Bronchial epithelial cell (primary cell): Measurements from ENCODE around the gene PA2G4. TPM values are rescaled to one million over a fixed set of nuclear protein-coding genes. Genes with fewer than 3 reads are reported as not detected.
A peak's percentile ranks its signal among the peaks of the same experiment; 100 is the strongest.

Source experiments
- DNase-seq: peaks from one replicate; pipeline ENCODE4 v3.0.0-alpha.2; 2010; ENCODE audit warnings: low read depth
- FAIRE-seq: peaks from 2 replicates; lab custom pipeline; 2011; peaks lifted over from hg19 to GRCh38; lab: Jason Lieb, UNC
- H3K27me3 ChIP-seq: 2 replicates; pipeline ENCODE4 v1.5.1; 2011; ENCODE audit warnings: low read length; ENCODE audit not compliant: control insufficient read depth, insufficient read depth
- H3K36me3 ChIP-seq: 2 replicates; pipeline ENCODE4 v1.5.1; 2011; ENCODE audit warnings: low read length; ENCODE audit not compliant: control insufficient read depth, insufficient read depth
- H3K4me3 ChIP-seq: 2 replicates; pipeline ENCODE4 v1.5.1; 2011; ENCODE audit warnings: mild to moderate bottlenecking, low read depth, low read length, control low read depth
- CTCF ChIP-seq: IDR thresholded peaks from 2 replicates; pipeline ENCODE4 v1.5.1; 2011; ENCODE audit warnings: mild to moderate bottlenecking, moderate library complexity, low read length, control low read depth, inconsistent platforms; ENCODE audit not compliant: insufficient read depth, severe bottlenecking
- total RNA-seq: library from RNA; depleted of rRNA; stranded (reverse); fragments of >200 nt; gene quantifications from 2 replicates; pipeline ENCODE4 v1.2.1, GENCODE V29; 2014

Gene PA2G4
- total RNA-seq, 1 donor from 2014 or later, result 172 TPM

- no peak for FAIRE-seq
- Histone ChIP-seq H3K4me3 (no peak overlapping the region), H3K27me3 (no peaks in the 10 kb centered on the region), H3K36me3 (peaks cover 31% of the 10 kb centered on the region)
- no peak for DNase-seq
- TF ChIP-seq CTCF, result no peak
These were observed 6.6 kb upstream of the PA2G4 start for GRCh38 chr12:56097738-56098137.

GRCh38 chr12:56098592-56098991 lies 5.8 kb upstream of the PA2G4 start:
- DNase-seq (no peak), FAIRE-seq (no peak)
- no peaks in the 10 kb centered on the region for H3K27me3 ChIP-seq
- no peak overlapping the region for H3K4me3 ChIP-seq
- TF ChIP-seq CTCF, result no peak
- H3K36me3 ChIP-seq, result peaks cover 25% of the 10 kb centered on the region

- H3K27me3 ChIP-seq, result no peaks in the 10 kb centered on the region
- no peak overlapping the region for H3K4me3 ChIP-seq
- no peak for TF ChIP-seq CTCF
- H3K36me3 ChIP-seq, result peaks cover 25% of the 10 kb centered on the region
- no peak for DNase-seq
- no peak for FAIRE-seq
These were observed 4.6 kb upstream of the PA2G4 start for GRCh38 chr12:56099787-56100186.

GRCh38 chr12:56101045-56101444 lies 3.3 kb upstream of the PA2G4 start:
- no peak for TF ChIP-seq CTCF
- FAIRE-seq (no peak), DNase-seq (no peak)
- no peak overlapping the region for H3K4me3 ChIP-seq
- no peaks in the 10 kb centered on the region for H3K27me3 ChIP-seq
- H3K36me3 ChIP-seq, result peaks cover 23% of the 10 kb centered on the region

GRCh38 chr12:56102683-56103065 lies 1.7 kb upstream of the PA2G4 start:
- H3K27me3 ChIP-seq, result no peaks in the 10 kb centered on the region
- no peak for FAIRE-seq
- no peak for DNase-seq
- no peak overlapping the region for H3K4me3 ChIP-seq
- H3K36me3 ChIP-seq, result peaks cover 19% of the 10 kb centered on the region
- no peak for TF ChIP-seq CTCF

- no peak for FAIRE-seq
- no peak for DNase-seq
- TF ChIP-seq CTCF, result no peak
- Histone ChIP-seq H3K36me3 (peaks cover 17% of the 10 kb centered on the region), H3K27me3 (no peaks in the 10 kb centered on the region), H3K4me3 (peak overlapping the region; percentile 91)
These were observed 1.2 kb upstream of the PA2G4 start for GRCh38 chr12:56103066-56103711.
